HG02973 (cell line): ENCODE results near the gene HEPHL1.
"Not testable (repeated sequence)": the region's sequence is repeated elsewhere in the genome, so short reads cannot be mapped to it uniquely, and the experiment has no call there.

Experiments used
- ATAC-seq: cut with Tn5 transposase; IDR thresholded peaks from one replicate; pipeline ENCODE4 v1.9.1; 2021; ENCODE audit warnings: moderate library complexity; ENCODE audit not compliant: unreplicated experiment

Gene HEPHL1

DNA sequence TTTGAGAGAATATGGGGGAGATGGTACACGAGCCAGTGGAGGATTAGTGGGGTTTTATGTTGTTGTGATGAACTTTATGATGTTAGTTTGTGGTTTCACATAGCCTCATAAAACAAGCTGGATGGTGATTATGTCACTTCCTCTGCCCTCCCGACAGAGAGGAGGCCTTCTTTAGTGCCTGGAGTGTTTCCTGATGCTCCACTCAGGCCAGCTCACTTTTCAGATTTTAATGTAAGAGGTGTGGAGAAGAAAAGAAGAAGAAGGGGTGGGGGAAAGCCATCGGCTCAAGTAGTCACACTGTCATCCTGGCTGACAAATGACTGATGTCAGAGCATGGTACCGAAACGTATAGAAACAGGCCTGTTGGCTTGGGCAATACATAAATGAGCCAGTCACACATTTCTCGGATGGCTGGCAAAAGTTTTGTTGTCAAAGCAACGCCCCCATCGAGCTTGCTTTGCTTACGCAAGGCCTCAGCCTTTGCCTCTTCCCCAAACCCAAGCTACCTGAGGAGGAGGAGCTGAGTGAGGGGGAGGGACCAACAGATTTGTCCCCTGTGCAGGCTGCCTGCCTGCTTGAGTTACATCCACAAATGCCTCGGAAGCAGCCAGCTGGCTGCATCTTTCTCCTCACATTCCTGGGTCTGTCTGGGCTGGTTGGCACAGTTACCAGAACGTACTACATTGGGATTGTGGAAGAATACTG lies at the start of gene HEPHL1:
HEPHL1 (plus strand) TSS at position 578 of the 705 bp plus-strand sequence; CDS start at position 593, 15 bp downstream.
- no peak for ATAC-seq

DNA sequence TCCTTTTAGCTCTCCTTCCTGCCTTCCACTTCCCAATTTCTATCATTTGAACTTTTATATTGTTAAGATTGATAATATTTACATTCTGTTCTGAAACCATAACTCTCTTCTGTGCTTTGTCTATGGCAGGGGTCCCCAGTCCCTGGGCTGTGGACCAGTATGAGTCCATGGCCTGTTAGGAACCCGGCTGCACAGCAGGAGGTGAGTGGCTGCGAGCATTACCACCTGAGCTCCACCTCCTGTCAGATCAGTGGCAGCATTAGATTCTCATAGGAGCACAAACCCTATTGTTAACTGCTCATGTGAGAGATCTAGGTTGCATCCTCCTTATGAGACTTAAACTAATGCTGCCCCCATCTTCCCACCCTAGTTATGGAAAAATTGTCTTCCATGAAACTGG lies 48.4 kb upstream of the HEPHL1 start:
- no peak for ATAC-seq

DNA sequence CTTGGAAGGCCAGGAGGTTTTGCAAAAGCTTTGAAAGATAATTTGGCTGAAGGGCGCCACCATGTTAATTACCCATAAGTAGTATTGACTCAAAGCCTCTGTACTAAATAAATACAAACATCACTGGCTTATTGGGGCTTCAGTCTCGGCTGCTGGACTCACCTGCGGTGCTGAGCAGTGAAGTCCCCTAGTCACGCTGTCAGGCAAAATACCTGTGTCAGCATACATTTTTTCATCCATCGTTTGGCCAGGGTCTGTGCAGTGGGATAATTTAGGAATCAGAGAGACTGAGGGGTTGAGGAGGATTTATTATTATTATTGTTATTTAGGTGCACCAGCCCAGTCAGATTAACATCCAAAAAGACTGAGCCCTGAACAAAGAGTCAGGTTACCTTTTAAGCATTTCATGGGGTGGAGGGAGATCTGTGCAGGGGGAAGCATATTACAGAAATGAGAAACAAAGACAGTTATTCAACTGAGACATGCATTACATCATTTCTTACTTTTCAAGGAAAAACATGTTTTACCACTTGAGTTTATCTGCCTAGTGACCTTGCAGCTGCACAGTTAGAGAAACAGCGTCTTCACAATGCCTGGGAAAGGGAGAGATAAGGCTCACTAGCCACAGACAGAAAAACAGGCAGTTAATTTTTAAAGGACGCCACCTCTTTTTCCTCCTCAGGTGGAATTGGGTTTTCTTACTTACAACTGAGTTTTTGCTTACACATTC lies 47.7 kb upstream of the HEPHL1 start:
- ATAC-seq, result not testable (repeated sequence)

DNA sequence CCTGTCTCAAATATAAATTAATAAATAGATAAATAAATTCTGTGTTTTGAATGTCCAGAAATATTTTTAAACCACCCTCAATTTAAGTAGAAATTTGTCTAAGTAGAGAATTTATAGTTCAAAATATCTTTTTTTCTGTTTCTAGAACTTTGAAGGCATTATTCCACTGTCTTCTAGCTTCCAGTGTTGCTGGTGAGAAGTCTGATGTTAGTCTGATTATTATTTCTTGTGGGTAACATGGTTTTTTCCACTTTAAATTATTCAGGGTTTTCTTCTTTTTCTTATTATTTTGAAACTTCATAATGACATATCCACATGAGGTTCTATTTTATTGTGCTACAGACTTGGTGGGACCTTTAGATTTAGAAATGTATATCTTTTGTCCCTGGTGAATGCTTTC lies 46.4 kb upstream of the HEPHL1 start:
- ATAC-seq, result no peak

GRCh38 chr11:93976577-93977254 lies 44.4 kb upstream of the HEPHL1 start:
- not testable (repeated sequence) for ATAC-seq

GRCh38 chr11:93983542-93984195 lies 37.5 kb upstream of the HEPHL1 start:
- no peak for ATAC-seq

DNA sequence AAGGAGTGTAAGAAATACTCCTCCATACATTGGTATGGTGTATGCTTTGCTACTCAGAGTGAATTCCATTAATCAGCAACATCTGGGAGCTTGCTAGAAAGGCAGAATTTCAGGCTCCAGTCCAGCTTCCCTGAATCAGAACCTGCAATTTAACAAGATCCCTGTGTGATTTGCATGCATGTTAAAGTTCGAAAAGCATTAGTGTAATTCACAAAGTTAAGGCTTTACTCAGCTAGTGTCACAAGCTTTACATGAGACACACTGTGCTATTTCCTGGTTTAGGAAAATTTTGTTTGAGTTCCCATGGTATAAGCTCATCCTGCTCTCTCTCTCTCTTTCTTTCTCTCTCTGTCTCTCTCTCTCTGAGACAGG lies 37.0 kb upstream of the HEPHL1 start:
- no peak for ATAC-seq

GRCh38 chr11:93984936-93985335 lies 36.2 kb upstream of the HEPHL1 start:
- ATAC-seq, result no peak

DNA sequence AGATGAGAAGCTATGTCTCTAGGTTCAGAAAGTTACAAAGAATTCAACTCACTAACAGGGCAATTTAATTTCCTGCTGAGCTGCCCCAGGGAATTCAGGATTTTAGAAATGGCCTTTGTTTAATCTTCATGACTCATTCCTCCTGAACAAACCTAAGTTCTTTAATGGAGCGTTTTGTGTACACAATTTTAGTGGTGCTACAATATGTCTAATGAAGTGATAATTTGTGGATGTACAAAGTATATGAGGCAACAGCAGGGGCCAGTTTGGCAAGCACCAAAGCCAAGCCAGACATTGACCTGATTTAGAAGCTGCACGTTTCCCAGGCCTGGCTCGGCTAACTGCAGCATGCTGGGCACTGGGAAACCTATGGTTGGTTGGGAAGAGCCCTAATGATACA lies 34.4 kb upstream of the HEPHL1 start:
- ATAC-seq, result no peak

- no peak for ATAC-seq
These were observed 32.7 kb upstream of the HEPHL1 start for GRCh38 chr11:93988455-93988854.

DNA sequence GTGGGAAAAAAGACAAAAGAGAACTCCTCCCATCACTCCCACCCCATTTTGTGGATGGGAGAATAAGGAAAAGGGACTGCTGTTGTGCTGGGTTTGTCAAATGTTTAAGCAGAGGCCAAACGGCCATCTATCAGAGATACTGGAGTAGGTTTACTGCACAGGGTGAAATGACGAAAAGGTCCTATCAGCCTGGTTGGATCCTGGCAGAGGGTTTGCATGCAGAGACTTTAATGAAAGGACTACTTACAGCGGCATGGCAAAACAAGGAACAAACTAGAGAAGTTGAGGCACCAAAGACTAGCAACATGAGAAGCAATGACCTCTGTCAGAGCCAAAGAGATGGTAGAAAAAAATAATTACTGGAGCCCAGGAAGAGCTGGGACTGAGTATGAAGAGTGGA lies 32.2 kb upstream of the HEPHL1 start:
- ATAC-seq, result no peak

- ATAC-seq, result no peak
These were observed 27.4 kb upstream of the HEPHL1 start for GRCh38 chr11:93993747-93994146.

GRCh38 chr11:93997741-93998140 lies 23.4 kb upstream of the HEPHL1 start:
- no peak for ATAC-seq

GRCh38 chr11:94000659-94001058 lies 20.5 kb upstream of the HEPHL1 start:
- no peak for ATAC-seq

DNA sequence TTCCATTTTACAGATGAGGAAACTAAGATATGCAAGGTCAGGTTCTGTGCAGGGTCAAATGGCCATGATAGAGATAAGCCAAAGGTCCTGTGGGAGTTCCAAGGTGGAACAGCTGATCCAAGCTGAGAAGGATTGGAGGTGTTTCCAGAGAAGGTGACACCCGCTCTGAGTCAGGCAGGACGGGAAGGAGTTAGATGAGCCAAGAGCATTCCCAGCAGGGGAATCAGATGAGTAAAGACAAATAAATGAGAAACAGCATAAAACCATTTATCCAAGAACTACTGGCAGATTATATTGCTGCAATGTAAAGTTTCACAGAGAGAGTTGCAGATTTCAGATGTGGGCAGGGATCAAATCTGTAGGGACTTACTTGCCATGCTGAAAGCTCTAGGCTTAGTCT lies 18.9 kb upstream of the HEPHL1 start:
- ATAC-seq, result no peak

DNA sequence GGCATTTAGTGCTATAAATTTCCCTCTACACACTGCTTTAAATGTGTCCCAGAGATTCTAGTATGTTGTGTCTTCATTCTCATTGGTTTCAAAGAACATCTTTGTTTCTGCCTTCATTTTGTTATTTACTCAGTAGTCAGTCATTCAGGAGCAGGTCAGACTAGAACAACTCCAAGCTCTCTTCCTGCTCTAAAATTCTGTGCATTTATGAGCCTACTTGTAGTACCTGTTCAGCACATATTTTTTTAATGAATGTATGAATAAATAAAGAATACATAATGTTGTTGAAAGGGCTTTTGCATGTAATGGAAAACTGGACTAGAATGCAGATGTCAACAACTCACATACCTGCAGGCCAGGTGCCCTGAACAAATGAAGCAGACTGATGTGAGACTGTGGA lies 13.7 kb upstream of the HEPHL1 start:
- no peak for ATAC-seq

DNA sequence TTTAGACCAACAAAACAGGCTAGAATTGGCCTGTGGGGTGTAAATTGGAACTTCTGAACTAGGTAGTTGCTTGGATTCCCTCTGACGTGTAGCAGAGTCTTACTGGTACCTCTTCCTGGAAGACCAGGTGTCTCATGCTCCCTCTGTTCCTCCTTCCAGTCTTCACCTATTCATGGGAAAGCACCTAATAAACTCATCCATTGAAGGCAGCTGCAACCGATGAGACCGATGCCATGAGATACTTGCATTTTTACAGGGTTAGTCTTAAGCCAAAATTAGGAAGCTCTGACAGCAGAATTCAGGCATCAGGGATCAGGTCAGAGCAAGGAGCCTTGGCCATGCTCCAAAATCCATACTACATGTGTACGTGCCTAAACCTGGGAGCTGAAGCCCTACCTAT lies 13.2 kb upstream of the HEPHL1 start:
- no peak for ATAC-seq

GRCh38 chr11:94010136-94010535 lies 11.0 kb upstream of the HEPHL1 start:
- ATAC-seq, result no peak

GRCh38 chr11:94011478-94011877 lies 9.7 kb upstream of the HEPHL1 start:
- ATAC-seq, result no peak

- ATAC-seq, result no peak
These were observed 3.7 kb upstream of the HEPHL1 start for GRCh38 chr11:94017446-94017845.

GRCh38 chr11:94018721-94019120 lies 2.4 kb upstream of the HEPHL1 start:
- no peak for ATAC-seq

DNA sequence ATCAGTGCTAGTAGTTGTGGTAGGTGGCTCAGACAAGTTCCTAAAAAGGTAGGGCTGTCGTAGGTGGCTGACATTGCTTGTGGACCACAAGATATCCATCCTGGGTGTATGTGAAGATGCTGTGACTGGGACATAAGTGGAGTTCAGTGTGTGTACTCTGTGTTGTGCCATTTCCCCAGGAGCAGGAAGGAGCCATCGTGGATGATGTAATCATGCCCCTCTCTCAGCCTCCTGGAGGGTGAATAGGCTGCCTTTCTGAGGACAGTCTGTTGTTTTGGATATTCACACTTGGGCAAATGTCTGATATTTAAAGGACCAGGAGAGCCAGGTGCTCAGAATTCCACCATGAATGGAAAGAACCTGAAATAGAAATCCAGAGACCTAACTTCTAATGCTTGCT lies 2.7 kb downstream of the HEPHL1 start:
- no peak for ATAC-seq
